Activated T-cell treated with anti-CD3 and anti-CD28 coated beads, Interleukin-2, amount 50 U/mL, for 4 hours (primary cell): ENCODE results near the gene C19orf47. TPM values are rescaled to one million over a fixed set of nuclear protein-coding genes. Genes with fewer than 3 reads are reported as not detected.

Source experiments
- ATAC-seq, 2 donors: fragments of 200-7000 bp; cut with Tn5 transposase; one replicate each; pipeline ENCODE4 v1.10.0; 2021
- DNase-seq: peaks from one replicate; pipeline ENCODE4 v3.0.0-alpha.2; 2020
- H3K27me3 Mint-ChIP-seq: one replicate; pipeline ENCODE4 v1.8.0; 2021; ENCODE audit warnings: low read depth, mixed read lengths
- H3K36me3 Mint-ChIP-seq: one replicate; pipeline ENCODE4 v1.8.0; 2022; ENCODE audit warnings: mixed read lengths; ENCODE audit not compliant: insufficient read depth
- H3K4me1 Mint-ChIP-seq: one replicate; pipeline ENCODE4 v1.8.0; 2021; ENCODE audit warnings: low read depth, mixed read lengths
- H3K4me3 Mint-ChIP-seq: one replicate; pipeline ENCODE4 v1.8.0; 2021; ENCODE audit warnings: mild to moderate bottlenecking, moderate library complexity, mixed read lengths
- H3K9me3 Mint-ChIP-seq: one replicate; pipeline ENCODE4 v1.8.0; 2021; ENCODE audit warnings: mixed read lengths
- total RNA-seq, 3 donors: library from RNA; stranded (reverse); gene quantifications; one replicate each; pipeline ENCODE4 v1.2.1, GENCODE V29; 2021

The C19orf47 gene
- total RNA-seq, 3 donors from 2014 or later, result 27.2 to 31.5 (median 31.3) TPM

DNA sequence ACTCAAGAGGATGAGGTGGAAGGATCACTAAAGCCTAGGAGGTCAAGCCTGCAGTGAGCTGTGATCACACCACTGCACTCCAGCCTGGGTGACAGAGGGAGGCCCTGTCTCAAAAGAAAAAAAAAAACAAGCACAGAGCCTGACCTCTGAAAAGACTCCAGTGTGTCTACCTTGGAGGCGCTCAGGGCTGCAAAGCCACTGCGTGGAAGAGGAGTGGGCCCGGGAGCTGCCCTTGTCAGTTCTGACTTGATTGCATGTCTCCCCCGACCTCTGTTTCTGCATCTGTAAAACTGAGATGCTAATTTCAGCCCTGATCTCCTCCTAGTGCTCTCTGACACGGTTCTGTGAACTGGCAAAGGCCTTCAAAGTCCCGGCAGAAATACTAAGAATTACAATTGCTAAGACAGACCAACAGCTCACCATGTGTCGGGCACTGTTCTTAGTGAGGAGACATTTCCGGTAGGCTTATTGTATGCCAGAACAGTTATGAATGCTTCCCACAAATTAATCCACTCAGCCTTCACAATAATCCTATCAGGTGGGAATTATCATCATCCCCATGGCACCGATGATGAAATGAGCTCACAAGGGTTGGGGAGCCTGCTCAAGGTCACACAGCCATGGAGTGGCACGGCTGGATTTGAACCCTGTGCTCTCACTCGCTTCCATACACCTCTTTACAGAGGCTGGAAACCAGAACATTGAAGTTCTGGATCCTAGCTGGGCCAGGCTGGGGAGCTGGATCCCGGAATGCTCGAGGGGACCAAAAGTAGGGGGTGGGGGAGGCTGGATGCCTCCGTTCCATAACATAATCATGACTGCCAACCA, 66.6 kb downstream of the C19orf47 start:
- ATAC-seq, result no peak
- H3K9me3 Mint-ChIP-seq, result no peaks in the 10 kb centered on the region
- peaks cover 70% of the 10 kb centered on the region for H3K4me1 Mint-ChIP-seq
- no peaks in the 10 kb centered on the region for H3K36me3 Mint-ChIP-seq
- no peak for DNase-seq
- no peak overlapping the region for H3K4me3 Mint-ChIP-seq
- H3K27me3 Mint-ChIP-seq, result no peaks in the 10 kb centered on the region

DNA sequence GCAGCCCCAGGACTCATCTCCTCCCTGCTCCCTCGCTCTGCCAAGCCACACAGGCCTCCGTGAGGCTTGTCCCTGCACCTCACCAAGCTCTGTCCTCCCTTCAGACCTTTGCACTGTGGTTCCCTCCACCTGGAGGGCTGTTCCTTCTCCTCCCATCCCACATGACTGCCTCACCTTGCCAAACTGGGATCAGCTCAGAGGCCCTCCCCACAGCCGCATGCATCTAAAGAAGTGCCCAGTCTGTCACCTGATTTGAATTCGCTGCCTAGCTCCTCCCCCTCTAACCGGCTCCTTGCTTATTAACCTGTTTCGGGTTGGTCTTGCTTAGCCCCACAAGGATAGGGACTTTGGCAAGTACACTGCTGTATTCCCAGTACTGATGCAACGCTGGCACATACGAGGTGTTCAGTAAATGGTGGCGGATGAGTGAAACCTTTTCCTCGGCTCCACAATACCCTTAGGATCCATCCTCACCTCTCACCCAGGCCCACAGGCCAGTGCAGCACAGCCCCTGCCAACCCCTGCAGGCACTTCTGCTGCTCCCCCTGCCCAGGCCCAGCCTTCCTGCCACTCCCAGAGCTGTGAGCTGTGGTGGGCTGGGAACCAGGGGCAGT, 67.5 kb downstream of the C19orf47 start:
- Mint-ChIP-seq H3K4me3 (peak overlapping the region; percentile 53), H3K36me3 (no peaks in the 10 kb centered on the region), H3K9me3 (no peaks in the 10 kb centered on the region), H3K27me3 (no peaks in the 10 kb centered on the region), H3K4me1 (peaks cover 70% of the 10 kb centered on the region)
- no peak for DNase-seq
- no peak for ATAC-seq

DNA sequence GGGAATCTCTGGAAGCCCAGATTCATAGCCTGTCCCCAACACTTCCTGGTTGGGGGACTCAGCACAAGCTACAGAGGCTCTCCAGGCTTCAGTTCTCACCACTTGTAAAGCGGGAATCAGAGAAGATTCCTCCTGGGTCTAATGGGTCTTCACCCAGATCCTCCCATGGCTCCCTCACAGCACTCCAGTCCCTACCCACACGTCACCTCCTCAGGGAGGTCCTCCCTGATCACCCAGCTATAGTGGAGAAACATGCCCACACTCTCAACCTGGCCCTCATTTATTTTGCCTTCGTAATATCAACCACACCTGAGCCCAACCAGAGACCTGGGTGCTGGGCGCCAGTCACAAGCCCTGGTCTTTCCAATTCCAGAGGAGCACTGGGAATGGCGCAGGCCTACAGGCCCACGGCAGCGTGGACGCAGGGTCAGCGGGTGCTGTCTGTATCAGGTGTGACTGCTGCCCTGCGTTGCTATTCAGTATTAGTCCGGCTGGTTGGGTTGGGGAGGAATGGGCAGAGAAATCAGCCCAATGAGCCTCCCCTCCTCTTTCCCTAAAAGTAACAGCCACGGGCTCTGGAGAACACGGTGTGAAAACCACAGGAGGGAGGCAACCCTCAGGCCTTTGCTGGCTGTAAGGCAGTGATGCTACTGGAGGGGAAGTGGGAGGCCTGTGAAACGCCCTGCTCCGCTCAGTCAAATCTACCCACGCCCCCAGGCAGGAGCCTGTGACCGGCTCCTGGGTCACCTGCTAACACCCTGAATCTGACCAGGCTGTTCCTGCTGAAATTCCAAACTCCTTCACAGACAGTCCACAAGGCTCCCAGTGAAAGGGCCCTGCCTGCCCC, 68.2 kb downstream of the C19orf47 start:
- Mint-ChIP-seq H3K27me3 (no peaks in the 10 kb centered on the region), H3K9me3 (no peaks in the 10 kb centered on the region), H3K36me3 (no peaks in the 10 kb centered on the region), H3K4me3 (no peak overlapping the region), H3K4me1 (peaks cover 71% of the 10 kb centered on the region)
- ATAC-seq, result no peak
- no peak for DNase-seq

DNA sequence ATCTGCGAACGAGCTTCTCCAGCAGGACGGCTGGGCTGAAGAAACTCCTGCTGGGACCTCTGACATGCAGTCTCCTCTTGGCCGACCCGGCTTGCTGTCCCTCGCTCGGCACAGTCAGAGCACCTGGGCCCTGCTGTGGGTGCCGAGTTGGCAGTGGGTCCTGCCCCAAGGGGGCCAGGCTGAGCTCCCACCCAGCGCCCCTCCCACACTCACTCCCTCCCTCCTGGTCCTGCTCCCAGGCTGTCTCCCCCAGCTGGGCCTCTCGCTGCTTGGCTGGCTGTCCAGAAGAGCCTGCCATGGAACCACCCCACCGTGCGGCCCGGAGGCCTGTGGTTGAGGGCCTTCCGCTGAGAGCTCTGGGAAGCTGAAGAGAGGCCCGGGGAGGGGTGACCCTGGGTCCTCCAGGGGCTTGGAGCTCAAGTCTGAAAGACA, 69.1 kb downstream of the C19orf47 start:
- no peak overlapping the region for H3K4me3 Mint-ChIP-seq
- no peak for DNase-seq
- H3K36me3 Mint-ChIP-seq, result no peaks in the 10 kb centered on the region
- H3K9me3 Mint-ChIP-seq, result no peaks in the 10 kb centered on the region
- H3K4me1 Mint-ChIP-seq, result peaks cover 75% of the 10 kb centered on the region
- ATAC-seq, result no peak
- H3K27me3 Mint-ChIP-seq, result no peaks in the 10 kb centered on the region

DNA sequence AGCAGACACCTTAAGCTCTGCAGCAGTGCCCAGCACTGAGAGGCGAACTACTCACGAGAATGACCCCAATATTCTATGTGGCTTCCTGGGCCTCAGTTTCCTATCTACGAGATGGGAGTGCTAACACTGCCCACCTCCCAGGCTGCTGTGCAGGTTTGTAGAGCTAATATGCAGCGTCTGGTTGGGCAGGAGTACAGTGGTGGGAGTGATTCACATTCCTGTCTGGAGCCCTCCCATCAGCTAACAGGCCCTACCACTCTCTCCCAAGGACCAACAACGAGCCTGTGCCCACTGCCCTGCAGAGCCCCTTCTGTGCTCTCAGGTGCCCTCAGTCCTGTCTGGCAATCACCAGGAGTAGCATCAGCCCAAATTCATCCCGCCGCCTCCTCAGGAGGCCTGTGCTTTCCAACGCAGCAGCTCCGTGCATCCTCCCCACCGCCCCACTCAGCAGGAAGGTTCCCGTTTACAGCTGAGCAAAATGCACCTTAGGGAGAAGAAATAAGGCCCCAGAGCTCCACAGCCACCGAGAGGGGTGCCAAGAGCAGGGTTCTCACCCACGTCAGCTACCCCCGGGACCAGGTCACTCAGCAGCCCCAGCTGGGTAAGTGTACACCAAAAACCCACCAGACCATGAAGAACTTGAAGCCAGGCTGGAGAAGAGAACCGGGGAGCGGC, 69.7 kb downstream of the C19orf47 start:
- peaks cover 75% of the 10 kb centered on the region for H3K4me1 Mint-ChIP-seq
- ATAC-seq (no peak), DNase-seq (no peak)
- H3K36me3 Mint-ChIP-seq, result no peaks in the 10 kb centered on the region
- no peaks in the 10 kb centered on the region for H3K27me3 Mint-ChIP-seq
- no peak overlapping the region for H3K4me3 Mint-ChIP-seq
- H3K9me3 Mint-ChIP-seq, result no peaks in the 10 kb centered on the region

DNA sequence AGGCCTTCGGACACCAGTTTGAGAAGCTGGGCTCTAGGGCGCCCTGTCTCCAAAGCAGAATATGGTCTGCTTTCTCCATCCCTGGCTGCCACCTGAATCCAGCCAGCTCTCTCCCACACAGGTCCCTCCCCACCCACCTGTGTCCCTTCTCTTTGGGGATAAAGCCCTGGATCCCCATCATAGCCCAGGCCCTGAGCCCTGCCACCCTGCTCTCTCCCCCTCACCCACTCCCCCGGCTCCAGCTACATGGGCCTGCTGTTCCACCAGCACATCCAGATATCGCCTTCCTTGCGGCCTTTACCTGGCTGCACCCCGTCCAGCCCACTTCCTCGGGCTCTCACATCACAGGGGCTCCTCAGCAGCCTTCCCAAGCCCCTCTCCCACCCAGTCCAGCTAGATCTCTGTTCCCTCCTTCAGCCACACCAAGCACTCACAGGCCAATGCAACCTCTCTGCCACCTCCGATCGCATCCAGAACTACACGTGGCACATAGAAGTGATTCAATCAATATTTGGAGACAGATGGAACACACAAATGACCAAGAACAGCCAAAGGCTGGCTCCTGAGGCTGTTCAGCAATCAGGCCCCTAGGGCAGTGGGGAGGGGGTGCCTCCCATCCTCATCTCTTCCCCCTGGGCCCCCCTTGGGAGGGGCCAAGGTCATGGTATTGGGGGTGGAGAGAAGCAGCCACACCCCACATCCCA, 70.7 kb downstream of the C19orf47 start:
- DNase-seq (no peak), ATAC-seq (no peak)
- no peaks in the 10 kb centered on the region for H3K36me3 Mint-ChIP-seq
- H3K4me3 Mint-ChIP-seq, result no peak overlapping the region
- H3K27me3 Mint-ChIP-seq, result no peaks in the 10 kb centered on the region
- H3K9me3 Mint-ChIP-seq, result no peaks in the 10 kb centered on the region
- H3K4me1 Mint-ChIP-seq, result peaks cover 73% of the 10 kb centered on the region

DNA sequence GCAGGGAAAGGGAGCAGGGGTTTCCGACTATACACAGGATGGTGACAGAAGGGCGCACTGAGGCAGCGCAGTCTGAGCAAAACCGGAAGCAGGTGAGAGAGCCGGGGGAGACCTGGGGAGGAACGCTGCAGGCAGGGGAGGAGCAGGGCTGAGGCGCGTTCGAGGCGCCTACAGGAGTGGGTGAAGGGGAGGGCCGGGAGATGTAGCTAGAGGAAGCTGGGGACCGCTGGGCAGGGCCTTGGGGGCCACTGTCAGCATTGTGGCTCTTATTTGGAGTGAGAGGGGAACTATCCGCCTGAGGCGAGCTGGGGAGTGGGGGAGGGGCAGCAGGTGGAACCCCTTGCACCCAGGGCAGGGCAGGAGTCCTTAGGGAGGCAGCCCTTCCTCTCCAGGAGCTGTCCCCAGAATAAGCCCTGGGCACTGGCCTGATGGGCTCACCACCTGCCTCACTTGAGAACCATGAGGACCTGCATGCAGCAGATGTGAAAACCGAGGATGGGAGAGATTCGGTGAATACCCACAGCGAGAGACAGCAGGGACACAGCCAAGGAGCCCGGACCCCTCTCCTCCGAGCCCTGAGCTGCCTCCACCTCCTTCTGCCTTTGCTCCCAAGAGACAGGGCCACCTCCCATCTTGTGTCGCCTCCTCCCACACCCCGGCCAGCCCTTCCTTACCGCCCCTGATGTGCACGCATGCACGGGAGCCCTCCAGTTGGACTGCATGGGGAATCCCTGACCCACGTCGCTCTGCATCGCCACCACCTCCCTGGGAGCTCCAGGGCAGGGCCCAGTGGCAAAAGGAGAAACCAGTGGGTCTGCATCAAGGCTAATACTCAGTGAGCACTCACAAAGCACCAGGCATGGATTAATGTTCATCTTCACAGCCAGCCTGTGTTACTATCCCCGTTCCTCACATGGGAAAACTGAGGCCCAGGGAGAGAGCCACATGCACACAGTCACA, 73.3 kb downstream of the C19orf47 start:
- peak overlapping the region; percentile 22 for H3K4me3 Mint-ChIP-seq
- H3K9me3 Mint-ChIP-seq, result no peaks in the 10 kb centered on the region
- H3K4me1 Mint-ChIP-seq, result peaks cover 62% of the 10 kb centered on the region
- ATAC-seq, result peak; percentile 73 to 76
- no peak for DNase-seq
- H3K27me3 Mint-ChIP-seq, result no peaks in the 10 kb centered on the region
- no peaks in the 10 kb centered on the region for H3K36me3 Mint-ChIP-seq

DNA sequence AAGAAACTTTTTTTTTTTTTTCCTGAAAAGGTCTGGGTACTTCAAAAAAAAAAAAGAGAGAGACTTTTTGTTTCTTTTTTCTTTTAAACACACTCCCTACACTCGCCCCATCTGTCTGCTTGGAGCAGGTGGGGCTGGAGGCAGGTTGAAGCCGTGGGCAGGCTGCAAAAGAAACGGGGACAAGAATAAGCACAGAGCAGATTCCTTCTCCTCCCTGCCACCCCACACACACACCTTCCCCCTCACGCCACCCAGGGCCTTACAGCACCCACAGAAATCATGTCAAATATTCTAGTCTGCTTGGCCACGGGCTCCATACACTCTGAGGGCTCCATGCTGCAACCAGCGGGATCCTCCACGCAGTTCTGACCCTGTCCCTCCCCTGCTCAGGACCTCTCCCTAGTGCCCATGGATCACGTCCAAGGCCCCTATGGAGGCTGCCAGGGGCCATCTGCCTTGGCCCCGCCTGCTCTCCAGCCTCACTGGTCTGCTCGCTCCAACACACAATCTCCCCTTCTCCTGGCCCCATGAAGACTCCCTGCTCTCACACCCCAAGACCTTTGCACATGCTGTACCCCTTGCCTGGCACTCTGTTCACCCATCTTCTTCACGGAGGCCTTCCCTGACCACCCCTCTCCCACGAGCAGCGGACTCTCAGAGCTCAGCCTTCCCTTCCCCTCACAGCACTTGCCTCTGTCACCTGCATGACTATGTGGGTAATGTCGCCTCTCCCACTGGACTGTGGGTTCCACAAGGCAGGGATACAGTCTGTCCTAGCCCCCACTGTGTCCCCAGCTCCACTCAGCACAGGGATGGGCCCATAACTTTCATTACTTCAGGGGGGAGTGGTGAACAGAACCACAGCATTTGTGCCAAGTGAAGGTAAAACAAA, 74.5 kb downstream of the C19orf47 start:
- Mint-ChIP-seq H3K4me1 (peaks cover 66% of the 10 kb centered on the region), H3K9me3 (no peaks in the 10 kb centered on the region), H3K36me3 (no peaks in the 10 kb centered on the region), H3K4me3 (no peak overlapping the region), H3K27me3 (no peaks in the 10 kb centered on the region)
- ATAC-seq, result no peak
- no peak for DNase-seq

DNA sequence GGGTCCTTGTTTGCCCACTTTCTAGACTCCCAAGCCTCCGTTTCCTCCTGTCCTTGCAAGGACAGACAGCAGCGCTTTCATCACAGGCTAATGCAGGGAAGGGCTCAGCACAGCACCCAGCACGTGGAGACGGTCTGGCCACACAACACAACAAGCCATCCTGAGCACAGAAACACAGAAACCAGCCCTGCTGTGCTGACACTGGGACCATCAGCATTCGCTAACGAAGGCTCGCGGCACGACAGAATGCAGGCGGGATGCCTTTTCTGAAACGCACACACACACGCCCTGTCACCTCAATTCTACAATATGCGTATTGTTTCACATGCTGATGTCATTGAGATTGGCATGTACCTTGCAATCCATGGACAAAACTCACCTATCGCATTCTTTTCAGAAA, 75.9 kb downstream of the C19orf47 start:
- DNase-seq, result no peak
- peaks cover 58% of the 10 kb centered on the region for H3K4me1 Mint-ChIP-seq

DNA sequence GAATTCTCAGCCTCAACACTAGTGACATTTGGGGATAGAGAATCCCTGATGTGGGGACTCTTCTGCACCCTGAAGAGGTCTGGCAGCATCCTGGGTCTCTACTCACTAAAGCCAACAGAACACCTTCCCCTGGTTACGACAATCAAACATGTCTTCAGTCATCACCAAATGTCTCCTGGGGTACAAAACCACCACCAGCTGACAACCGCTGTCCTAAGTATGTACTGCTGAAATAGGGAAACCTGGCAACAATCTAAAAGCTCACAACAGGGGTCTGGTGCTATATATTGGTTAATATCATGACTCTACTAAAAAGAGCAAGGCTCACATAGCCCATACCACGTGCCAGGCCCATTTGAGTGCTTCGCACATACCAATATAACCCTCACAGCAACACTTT, 76.5 kb downstream of the C19orf47 start:
- H3K4me1 Mint-ChIP-seq, result peaks cover 54% of the 10 kb centered on the region
- H3K36me3 Mint-ChIP-seq, result peaks cover 6% of the 10 kb centered on the region
- DNase-seq, result no peak
- no peak overlapping the region for H3K4me3 Mint-ChIP-seq
- no peaks in the 10 kb centered on the region for H3K27me3 Mint-ChIP-seq
- no peaks in the 10 kb centered on the region for H3K9me3 Mint-ChIP-seq
- ATAC-seq, result no peak

More for the DNA sequence above, 75.9 kb downstream of the C19orf47 start:
- Mint-ChIP-seq H3K9me3 (no peaks in the 10 kb centered on the region), H3K27me3 (no peaks in the 10 kb centered on the region), H3K36me3 (peaks cover 5% of the 10 kb centered on the region), H3K4me3 (no peak overlapping the region)
- ATAC-seq, result no peak

DNA sequence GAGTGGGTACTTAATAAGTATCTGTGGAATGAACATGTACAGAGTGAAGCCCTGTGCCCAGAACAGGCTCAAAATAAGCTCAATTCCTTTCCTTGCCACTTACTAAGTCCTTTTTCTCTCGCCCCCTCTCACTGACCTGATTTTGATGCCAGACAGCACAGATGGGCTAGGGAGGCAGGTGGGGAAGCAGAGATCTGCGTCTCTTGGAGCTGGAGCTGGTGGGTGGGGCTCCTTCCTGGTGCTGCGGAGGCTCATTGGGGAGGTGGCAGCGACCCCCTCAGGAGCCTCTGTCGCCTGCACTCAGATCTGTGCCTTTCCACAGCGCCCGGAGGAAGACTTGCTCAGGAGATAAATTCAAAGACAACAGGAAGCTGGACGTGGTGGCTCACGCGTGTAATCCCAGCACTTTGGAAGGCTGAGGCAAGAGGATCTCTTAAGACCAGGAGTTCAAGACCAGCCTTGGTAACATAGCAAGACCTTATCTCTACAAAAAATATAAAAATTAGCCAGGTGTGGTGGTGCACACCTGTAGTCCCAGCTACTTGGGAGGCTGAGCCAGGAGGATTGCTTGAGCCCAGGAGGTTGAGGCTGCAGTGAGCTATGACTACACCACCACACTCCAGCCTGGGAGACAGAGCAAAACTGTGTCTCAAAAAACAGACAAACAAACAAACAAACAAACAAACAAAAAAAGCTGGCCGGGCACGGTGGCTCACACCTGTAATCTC, 77.7 kb downstream of the C19orf47 start:
- no peaks in the 10 kb centered on the region for H3K9me3 Mint-ChIP-seq
- H3K36me3 Mint-ChIP-seq, result peaks cover 6% of the 10 kb centered on the region
- peaks cover 52% of the 10 kb centered on the region for H3K4me1 Mint-ChIP-seq
- no peaks in the 10 kb centered on the region for H3K27me3 Mint-ChIP-seq
- H3K4me3 Mint-ChIP-seq, result no peak overlapping the region
- no peak for ATAC-seq
- DNase-seq, result no peak
